ENCODE results near the gene C17orf107.

C17orf107 gene

GRCh38 chr17:4950075-4950745 lies 50.9 kb downstream of the C17orf107 start:
- DNase-seq, result no peak

GRCh38 chr17:4950746-4951204 lies 51.4 kb downstream of the C17orf107 start, which contains the start of gene ENO3:
ENO3 (plus strand) TSS chr17:4951119; CDS start chr17:4951830, 711 bp downstream.
- no peak for DNase-seq

- DNase-seq, result no peak
Measured at GRCh38 chr17:4951486-4951885, 52.1 kb downstream of the C17orf107 start.
